NCI-H2227 (cell line): ENCODE results near the gene LGMN.
A peak's percentile ranks its signal among the peaks of the same experiment; 100 is the strongest.
"Not testable (repeated sequence)": the region's sequence is repeated elsewhere in the genome, so short reads cannot be mapped to it uniquely, and the experiment has no call there.

Experiments used
- DNase-seq: peaks from one replicate; lab custom pipeline; 2025; ENCODE audit not compliant: unreplicated experiment; lab: John Stamatoyannopoulos, UW

The LGMN gene

GRCh38 chr14:92698393-92698792 lies 50.0 kb downstream of the LGMN start:
- no peak for DNase-seq

- DNase-seq, result no peak
Measured at GRCh38 chr14:92696366-92696765, 52.1 kb downstream of the LGMN start.

- DNase-seq, result no peak
Measured at GRCh38 chr14:92695562-92695961, 52.9 kb downstream of the LGMN start.

- no peak for DNase-seq
Measured at GRCh38 chr14:92694807-92695206, 53.6 kb downstream of the LGMN start.

GRCh38 chr14:92693998-92694795 lies 54.2 kb downstream of the LGMN start:
- DNase-seq, result no peak

GRCh38 chr14:92692822-92693226 lies 55.6 kb downstream of the LGMN start:
- peak; percentile 32 for DNase-seq

GRCh38 chr14:92690171-92691011 lies 58.0 kb downstream of the LGMN start:
- DNase-seq, result peak; percentile 22

- DNase-seq, result peak; percentile 72
Measured at GRCh38 chr14:92688434-92689375, 59.7 kb downstream of the LGMN start.

GRCh38 chr14:92687681-92688433 lies 60.6 kb downstream of the LGMN start:
- DNase-seq, result peak; percentile 83

- DNase-seq, result peak; percentile 89
Measured at GRCh38 chr14:92686900-92687427, 61.5 kb downstream of the LGMN start.

GRCh38 chr14:92686411-92686899 lies 62.0 kb downstream of the LGMN start:
- no peak for DNase-seq

- no peak for DNase-seq
Measured at GRCh38 chr14:92685784-92686355, 62.6 kb downstream of the LGMN start.

GRCh38 chr14:92684801-92685560 lies 63.4 kb downstream of the LGMN start:
- DNase-seq, result peak; percentile 7

GRCh38 chr14:92683041-92683440 lies 65.4 kb downstream of the LGMN start:
- DNase-seq, result no peak

GRCh38 chr14:92680781-92681650 lies 67.4 kb downstream of the LGMN start:
- DNase-seq, result peak; percentile 69

GRCh38 chr14:92680330-92680729 lies 68.1 kb downstream of the LGMN start:
- not testable (repeated sequence) for DNase-seq

- DNase-seq, result no peak
Measured at GRCh38 chr14:92679246-92679645, 69.2 kb downstream of the LGMN start.

- DNase-seq, result no peak
Measured at GRCh38 chr14:92678766-92679165, 69.7 kb downstream of the LGMN start.
